DND-41 (cell line): ENCODE results near the gene PRDX6.

Experiments
- CTCF ChIP-seq: IDR thresholded peaks from 2 replicates; pipeline ENCODE4 v1.5.1; 2012; ENCODE audit warnings: borderline replicate concordance, low read length, moderate library complexity, mild to moderate bottlenecking; ENCODE audit not compliant: poor library complexity, severe bottlenecking; ENCODE audit errors: extremely low read depth
- EZH2 ChIP-seq: IDR thresholded peaks from 3 replicates; pipeline ENCODE4 v1.6.1; 2012; ENCODE audit warnings: borderline replicate concordance, low read depth, mild to moderate bottlenecking, moderate library complexity, low read length, inconsistent platforms; ENCODE audit not compliant: severe bottlenecking

GRCh38 chr1:173447224-173447623, 29.9 kb upstream of the PRDX6 start:
- TF ChIP-seq CTCF (no peak), EZH2 (no peak)
